ENCODE results near the gene SLC17A7.

The SLC17A7 gene

DNA sequence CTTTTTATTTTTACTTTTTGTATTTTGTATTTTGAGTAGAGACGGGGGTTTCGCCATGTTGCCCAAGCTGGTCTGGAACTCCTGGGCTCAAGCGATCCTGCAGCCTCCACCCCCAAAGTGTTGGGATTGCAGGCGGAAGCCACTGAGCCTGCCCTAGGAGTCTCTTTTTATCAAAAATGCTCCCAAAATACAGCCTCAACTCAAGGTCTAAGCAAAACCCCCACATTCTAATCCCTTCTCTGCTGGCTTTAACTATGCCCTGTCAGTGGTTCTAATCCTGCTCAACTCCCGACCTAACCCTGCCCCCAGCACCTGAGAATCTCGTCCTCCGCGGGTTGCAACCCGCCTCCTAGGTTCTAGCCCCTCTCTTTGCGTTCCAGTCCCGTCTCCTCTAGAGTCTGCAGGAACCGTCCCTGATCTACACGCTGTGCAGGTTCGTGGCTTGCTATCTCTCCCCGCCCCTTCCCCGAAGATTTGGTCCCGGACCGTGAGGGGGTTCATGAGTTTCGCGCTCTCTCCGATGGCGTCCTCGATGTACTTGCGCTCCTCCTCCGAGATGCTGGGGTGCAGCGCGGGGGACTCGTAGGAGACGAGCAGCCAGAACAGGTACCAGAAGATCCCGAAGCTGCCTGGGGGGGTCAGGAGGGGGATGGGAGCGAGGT, 8.0 kb downstream of the SLC17A7 start:
- no peaks in the 10 kb centered on the region for H3K36me3 ChIP-seq (ENCODE audit: control insufficient read depth in 1 of 2, insufficient read depth in 2 of 2, low read length in 2 of 2)
- no peak overlapping the region for H2BK5ac ChIP-seq (ENCODE audit: low read depth, low read length, poor library complexity)
- peaks cover 31% of the 10 kb centered on the region for H3K27me3 ChIP-seq (ENCODE audit: insufficient read depth, low read length)
- H4K12ac ChIP-seq (ENCODE audit: low read depth, low read length), result no peak overlapping the region
- H3K4me2 ChIP-seq (ENCODE audit: low read length), result no peak overlapping the region
- H3K79me2 ChIP-seq (ENCODE audit: control insufficient read depth, insufficient read depth, low read length, poor library complexity), result no peaks in the 10 kb centered on the region
- H3K4me1 ChIP-seq (ENCODE audit: control insufficient read depth in 1 of 2, insufficient read depth in 2 of 2, low read length in 2 of 2), result peaks cover 3% of the 10 kb centered on the region in 2 experiments
- H3K4me3 ChIP-seq (ENCODE audit: low read depth, low read length), result no peak overlapping the region
- H2BK12ac ChIP-seq (ENCODE audit: low read length), result no peak overlapping the region
- DNase-seq, result no peak
- no peak overlapping the region for H3K23ac ChIP-seq (ENCODE audit: low read length)
- no peak overlapping the region for H3K14ac ChIP-seq (ENCODE audit: low read length)
- WGBS (ENCODE audit: extremely low coverage, insufficient coverage, insufficient read length), result no CpG with 5 or more reads among the region's 31 CpGs
- no peak overlapping the region for H3K27ac ChIP-seq (ENCODE audit: low read depth, low read length)
- no peak overlapping the region for H2AFZ ChIP-seq (ENCODE audit: insufficient read depth, low read length, poor library complexity)
- H3K9ac ChIP-seq (ENCODE audit: low read length), result no peak overlapping the region
- no peak overlapping the region for H2AK5ac ChIP-seq (ENCODE audit: low read length)
- H3K18ac ChIP-seq (ENCODE audit: low read length), result no peak overlapping the region
- peaks cover 23% of the 10 kb centered on the region for H3K9me3 ChIP-seq (ENCODE audit: insufficient read depth, low read depth, low read length)
- no peak overlapping the region for H3K4ac ChIP-seq (ENCODE audit: low read depth, low read length)
- no peak overlapping the region for H4K91ac ChIP-seq (ENCODE audit: low read depth, low read length)
- no peak overlapping the region for H4K8ac ChIP-seq (ENCODE audit: low read depth, low read length)
- H2BK120ac ChIP-seq (ENCODE audit: insufficient read depth, low read length, poor library complexity), result no peak overlapping the region
- H3K79me1 ChIP-seq (ENCODE audit: low read length), result no peaks in the 10 kb centered on the region

DNA sequence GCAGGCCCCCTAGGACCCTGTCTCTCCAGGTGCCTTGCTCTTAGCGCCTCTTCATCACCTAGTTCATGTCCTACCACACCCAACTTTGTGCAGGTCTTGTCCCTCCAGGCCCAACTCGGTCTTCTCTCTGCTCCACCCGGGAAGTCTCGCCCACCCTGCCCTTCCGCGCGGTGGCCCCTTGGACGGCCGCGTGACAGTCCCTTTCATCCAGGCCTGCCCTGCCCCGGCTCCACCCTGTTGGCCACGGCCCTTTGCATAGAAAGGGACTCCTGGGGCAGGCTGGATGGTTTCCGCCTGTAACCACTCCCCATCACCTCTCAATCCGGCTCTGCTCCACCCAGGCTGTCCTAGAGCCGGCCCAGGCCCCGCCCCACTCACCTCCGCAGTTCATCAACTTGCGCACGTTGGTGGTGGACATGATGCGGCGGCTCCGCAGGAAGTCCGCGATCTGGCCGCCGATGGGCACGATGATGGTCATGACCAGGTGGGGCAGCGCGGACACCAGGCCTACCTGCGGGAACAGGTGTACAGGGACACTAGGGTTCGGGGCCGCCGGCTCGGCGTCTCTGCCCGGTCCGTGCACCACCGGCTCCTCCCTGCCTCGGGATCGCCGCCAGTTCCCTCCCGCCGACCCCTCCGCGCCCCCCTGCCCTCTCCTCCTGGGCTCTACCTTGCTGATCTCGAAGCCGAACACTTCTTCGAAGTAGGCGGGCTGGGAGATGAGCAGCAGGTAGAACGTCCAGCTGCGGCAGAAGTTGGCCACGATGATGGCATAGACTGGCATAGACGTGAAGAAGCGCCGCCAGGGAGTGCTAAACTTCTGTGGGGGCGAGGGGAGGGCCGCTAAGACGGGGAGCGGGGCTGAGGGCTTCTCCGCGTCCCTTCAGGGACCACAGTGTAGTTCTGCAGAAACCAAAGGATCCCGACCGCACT, 8.9 kb downstream of the SLC17A7 start:
- Histone ChIP-seq H2BK5ac (ENCODE audit: low read depth, low read length, poor library complexity) (no peak overlapping the region), H3K79me1 (ENCODE audit: low read length) (no peaks in the 10 kb centered on the region), H3K9ac (ENCODE audit: low read length) (no peak overlapping the region), H3K27me3 (ENCODE audit: insufficient read depth, low read length) (peaks cover 31% of the 10 kb centered on the region), H2AK5ac (ENCODE audit: low read length) (no peak overlapping the region), H2BK12ac (ENCODE audit: low read length) (no peak overlapping the region), H3K79me2 (ENCODE audit: control insufficient read depth, insufficient read depth, low read length, poor library complexity) (no peaks in the 10 kb centered on the region), H3K4ac (ENCODE audit: low read depth, low read length) (no peak overlapping the region), H3K18ac (ENCODE audit: low read length) (no peak overlapping the region), H3K4me3 (ENCODE audit: low read depth, low read length) (no peak overlapping the region), H3K4me2 (ENCODE audit: low read length) (no peak overlapping the region), H3K9me3 (ENCODE audit: insufficient read depth, low read depth, low read length) (peaks cover 25% of the 10 kb centered on the region), H3K23ac (ENCODE audit: low read length) (no peak overlapping the region), H2AFZ (ENCODE audit: insufficient read depth, low read length, poor library complexity) (no peak overlapping the region), H3K14ac (ENCODE audit: low read length) (no peak overlapping the region), H3K27ac (ENCODE audit: low read depth, low read length) (no peak overlapping the region), H4K91ac (ENCODE audit: low read depth, low read length) (no peak overlapping the region), H4K12ac (ENCODE audit: low read depth, low read length) (no peak overlapping the region), H2BK120ac (ENCODE audit: insufficient read depth, low read length, poor library complexity) (no peak overlapping the region), H3K4me1 (ENCODE audit: control insufficient read depth in 1 of 2, insufficient read depth in 2 of 2, low read length in 2 of 2) (peaks cover 3 to 6% of the 10 kb centered on the region in 2 experiments), H3K36me3 (ENCODE audit: control insufficient read depth in 1 of 2, insufficient read depth in 2 of 2, low read length in 2 of 2) (no peaks in the 10 kb centered on the region), H4K8ac (ENCODE audit: low read depth, low read length) (no peak overlapping the region)
- no CpG with 5 or more reads among the region's 63 CpGs for WGBS (ENCODE audit: extremely low coverage, insufficient coverage, insufficient read length)
- no peak for DNase-seq

DNA sequence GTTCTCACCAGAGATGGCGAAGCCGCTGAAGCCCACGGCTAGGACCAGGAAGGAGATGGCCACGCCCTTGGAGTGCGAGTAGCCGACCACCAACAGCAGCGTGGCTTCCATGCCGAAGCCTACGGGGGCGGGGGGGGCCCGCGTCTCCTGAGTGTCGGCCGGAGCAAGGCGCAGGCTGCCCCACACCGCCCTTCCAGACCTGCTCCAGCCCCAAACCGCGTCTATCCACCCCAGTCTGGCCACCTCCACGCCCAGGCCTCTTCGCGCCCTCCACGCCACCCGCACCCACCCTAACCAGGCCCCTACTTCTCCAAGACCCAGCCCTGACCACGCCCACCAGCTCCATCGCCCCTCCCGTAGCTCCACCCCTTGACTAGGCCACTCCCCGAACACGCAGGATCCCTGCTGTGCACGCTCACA, 10.0 kb downstream of the SLC17A7 start:
- H2AFZ ChIP-seq (ENCODE audit: insufficient read depth, low read length, poor library complexity), result no peak overlapping the region
- no peak overlapping the region for H4K12ac ChIP-seq (ENCODE audit: low read depth, low read length)
- no peak overlapping the region for H2BK120ac ChIP-seq (ENCODE audit: insufficient read depth, low read length, poor library complexity)
- H2BK5ac ChIP-seq (ENCODE audit: low read depth, low read length, poor library complexity), result no peak overlapping the region
- H3K27me3 ChIP-seq (ENCODE audit: insufficient read depth, low read length), result peaks cover 33% of the 10 kb centered on the region
- H3K9ac ChIP-seq (ENCODE audit: low read length), result no peak overlapping the region
- no peak overlapping the region for H3K18ac ChIP-seq (ENCODE audit: low read length)
- no peak overlapping the region for H3K23ac ChIP-seq (ENCODE audit: low read length)
- H3K27ac ChIP-seq (ENCODE audit: low read depth, low read length), result no peak overlapping the region
- H3K79me2 ChIP-seq (ENCODE audit: control insufficient read depth, insufficient read depth, low read length, poor library complexity), result no peaks in the 10 kb centered on the region
- no peak overlapping the region for H4K91ac ChIP-seq (ENCODE audit: low read depth, low read length)
- peak overlapping the region; percentile 45 for H3K4me3 ChIP-seq (ENCODE audit: low read depth, low read length)
- no peak overlapping the region for H4K8ac ChIP-seq (ENCODE audit: low read depth, low read length)
- no peak overlapping the region for H2AK5ac ChIP-seq (ENCODE audit: low read length)
- H3K9me3 ChIP-seq (ENCODE audit: insufficient read depth, low read depth, low read length), result peaks cover 22% of the 10 kb centered on the region
- no peak for DNase-seq
- H3K14ac ChIP-seq (ENCODE audit: low read length), result no peak overlapping the region
- no peak overlapping the region for H3K4ac ChIP-seq (ENCODE audit: low read depth, low read length)
- H3K79me1 ChIP-seq (ENCODE audit: low read length), result no peaks in the 10 kb centered on the region
- no CpG with 5 or more reads among the region's 29 CpGs for WGBS (ENCODE audit: extremely low coverage, insufficient coverage, insufficient read length)
- H3K4me2 ChIP-seq (ENCODE audit: low read length), result no peak overlapping the region
- H3K36me3 ChIP-seq (ENCODE audit: control insufficient read depth in 1 of 2, insufficient read depth in 2 of 2, low read length in 2 of 2), result no peaks in the 10 kb centered on the region
- H2BK12ac ChIP-seq (ENCODE audit: low read length), result no peak overlapping the region
- peaks cover 0 to 4% of the 10 kb centered on the region in 2 experiments for H3K4me1 ChIP-seq (ENCODE audit: control insufficient read depth in 1 of 2, insufficient read depth in 2 of 2, low read length in 2 of 2)

DNA sequence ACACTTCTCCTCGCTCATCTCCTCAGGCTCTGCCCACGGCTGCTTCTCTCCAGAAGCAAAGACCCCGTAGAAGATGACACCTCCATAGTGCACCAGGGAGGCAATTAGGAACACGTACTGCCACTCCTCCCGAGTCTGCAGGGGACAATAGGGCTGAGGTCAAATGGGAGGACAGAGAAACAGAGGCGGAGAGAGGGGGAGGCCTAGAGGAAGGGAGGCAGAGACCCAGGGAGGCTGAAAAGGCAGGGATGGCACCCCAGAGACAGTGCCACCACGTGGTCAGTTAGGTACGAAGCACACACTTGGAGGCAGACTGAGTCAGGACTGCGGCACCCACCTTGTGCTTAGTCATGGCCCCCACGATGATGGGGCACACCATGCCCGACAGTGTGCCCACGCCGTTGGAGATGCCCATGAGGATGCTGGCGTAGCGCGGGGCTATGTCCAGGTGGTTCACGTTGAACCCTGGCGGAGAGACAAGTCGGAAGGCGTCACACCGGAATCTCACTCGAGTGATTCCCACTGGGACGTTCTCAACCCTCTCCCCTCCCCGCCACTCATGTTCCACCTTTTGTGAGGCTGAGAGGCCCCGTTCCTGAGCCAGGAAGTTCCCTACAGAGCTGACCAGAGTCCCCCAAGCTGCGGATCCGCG, 10.5 kb downstream of the SLC17A7 start:
- peaks cover 0 to 3% of the 10 kb centered on the region in 2 experiments for H3K4me1 ChIP-seq (ENCODE audit: control insufficient read depth in 1 of 2, insufficient read depth in 2 of 2, low read length in 2 of 2)
- H2BK120ac ChIP-seq (ENCODE audit: insufficient read depth, low read length, poor library complexity), result no peak overlapping the region
- no peak overlapping the region for H4K91ac ChIP-seq (ENCODE audit: low read depth, low read length)
- no peak overlapping the region for H3K4me2 ChIP-seq (ENCODE audit: low read length)
- no peak overlapping the region for H2BK12ac ChIP-seq (ENCODE audit: low read length)
- peak overlapping the region; percentile 45 for H3K4me3 ChIP-seq (ENCODE audit: low read depth, low read length)
- H2AFZ ChIP-seq (ENCODE audit: insufficient read depth, low read length, poor library complexity), result no peak overlapping the region
- H3K79me2 ChIP-seq (ENCODE audit: control insufficient read depth, insufficient read depth, low read length, poor library complexity), result no peaks in the 10 kb centered on the region
- no peak overlapping the region for H3K9ac ChIP-seq (ENCODE audit: low read length)
- H2AK5ac ChIP-seq (ENCODE audit: low read length), result no peak overlapping the region
- H4K12ac ChIP-seq (ENCODE audit: low read depth, low read length), result no peak overlapping the region
- H3K27me3 ChIP-seq (ENCODE audit: insufficient read depth, low read length), result peaks cover 36% of the 10 kb centered on the region
- H3K14ac ChIP-seq (ENCODE audit: low read length), result no peak overlapping the region
- H3K18ac ChIP-seq (ENCODE audit: low read length), result no peak overlapping the region
- H4K8ac ChIP-seq (ENCODE audit: low read depth, low read length), result no peak overlapping the region
- no peak overlapping the region for H3K27ac ChIP-seq (ENCODE audit: low read depth, low read length)
- no peak overlapping the region for H2BK5ac ChIP-seq (ENCODE audit: low read depth, low read length, poor library complexity)
- no peak for DNase-seq
- H3K36me3 ChIP-seq (ENCODE audit: control insufficient read depth in 1 of 2, insufficient read depth in 2 of 2, low read length in 2 of 2), result no peaks in the 10 kb centered on the region
- H3K79me1 ChIP-seq (ENCODE audit: low read length), result no peaks in the 10 kb centered on the region
- no CpG with 5 or more reads among the region's 28 CpGs for WGBS (ENCODE audit: extremely low coverage, insufficient coverage, insufficient read length)
- peaks cover 19% of the 10 kb centered on the region for H3K9me3 ChIP-seq (ENCODE audit: insufficient read depth, low read depth, low read length)
- H3K4ac ChIP-seq (ENCODE audit: low read depth, low read length), result no peak overlapping the region
- H3K23ac ChIP-seq (ENCODE audit: low read length), result no peak overlapping the region

All from trophoblast cell (in vitro differentiated cells and primary cell).